GM10266 (cell line): Measurements from ENCODE around the gene BCAR1.
A peak's percentile ranks its signal among the peaks of the same experiment; 100 is the strongest.

Experiments used
- DNase-seq: peaks from one replicate; pipeline ENCODE4 v3.0.0; 2012; ENCODE audit errors: extremely low spot score
- CTCF ChIP-seq: IDR thresholded peaks from 2 replicates; pipeline ENCODE4 v1.5.1; 2012; ENCODE audit warnings: mild to moderate bottlenecking, low read depth; ENCODE audit not compliant: control insufficient read depth, insufficient read depth; ENCODE audit errors: missing control alignments

Gene BCAR1

GRCh38 chr16:75250809-75251279 is 580 bp downstream of the BCAR1 start:
- DNase-seq, result peak; percentile 75
- TF ChIP-seq CTCF, result no peak

- DNase-seq, result no peak
- TF ChIP-seq CTCF, result no peak
Measured at GRCh38 chr16:75250089-75250808, 1.2 kb downstream of the BCAR1 start.

- TF ChIP-seq CTCF, result no peak
- no peak for DNase-seq
Measured at GRCh38 chr16:75249441-75249840, 2.0 kb downstream of the BCAR1 start.

- no peak for DNase-seq
- no peak for TF ChIP-seq CTCF
Measured at GRCh38 chr16:75248536-75249380, 2.7 kb downstream of the BCAR1 start.

- no peak for DNase-seq
- no peak for TF ChIP-seq CTCF
Measured at GRCh38 chr16:75248142-75248535, 3.3 kb downstream of the BCAR1 start.

- no peak for TF ChIP-seq CTCF
- DNase-seq, result no peak
Measured at GRCh38 chr16:75247249-75247648, 4.2 kb downstream of the BCAR1 start.

- no peak for TF ChIP-seq CTCF
- no peak for DNase-seq
Measured at GRCh38 chr16:75246504-75247205, 4.8 kb downstream of the BCAR1 start.
